ENCODE results near the gene ENTPD8.
A peak's percentile ranks its signal among the peaks of the same experiment; 100 is the strongest.

The ENTPD8 gene

GRCh38 chr9:137431416-137431931 lies 9.7 kb downstream of the ENTPD8 start:
- no peak for DNase-seq (ENCODE audit: low read depth in 2 of 2)

DNA sequence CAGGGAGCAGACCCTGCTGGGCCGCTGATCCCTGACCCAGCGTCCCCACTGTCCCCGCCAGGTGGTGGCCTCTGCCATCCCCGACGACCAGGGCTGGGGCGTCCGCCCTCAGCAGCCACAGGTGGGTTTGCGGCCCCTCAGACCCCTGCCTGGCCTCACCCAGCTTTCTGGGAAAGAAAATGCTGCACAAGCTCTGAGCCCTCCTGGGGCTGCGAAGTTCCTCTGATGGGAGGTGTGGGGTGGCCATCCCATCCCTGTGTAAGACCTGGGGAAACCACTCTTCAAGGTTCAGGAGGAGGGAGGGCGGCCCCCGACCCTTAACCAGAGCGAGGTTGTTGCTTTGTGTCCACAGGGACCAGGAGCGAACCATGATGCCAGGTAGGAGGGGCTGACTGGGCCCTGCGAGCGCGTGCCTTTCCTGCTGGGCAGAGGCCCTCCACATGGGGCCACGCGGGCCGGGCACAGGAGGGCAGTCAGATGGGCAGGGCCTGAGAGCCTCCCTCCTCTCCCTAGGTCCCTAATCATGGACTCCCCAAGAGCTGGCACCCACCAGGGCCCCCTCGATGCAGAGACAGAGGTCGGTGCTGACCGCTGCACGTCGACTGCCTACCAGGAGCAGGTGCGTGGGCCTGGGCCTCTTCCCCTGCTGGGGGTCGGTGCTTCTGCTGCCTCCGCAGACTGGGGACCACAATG lies 10.3 kb downstream of the ENTPD8 start:
- no peak for DNase-seq (ENCODE audit: low read depth in 2 of 2)

DNA sequence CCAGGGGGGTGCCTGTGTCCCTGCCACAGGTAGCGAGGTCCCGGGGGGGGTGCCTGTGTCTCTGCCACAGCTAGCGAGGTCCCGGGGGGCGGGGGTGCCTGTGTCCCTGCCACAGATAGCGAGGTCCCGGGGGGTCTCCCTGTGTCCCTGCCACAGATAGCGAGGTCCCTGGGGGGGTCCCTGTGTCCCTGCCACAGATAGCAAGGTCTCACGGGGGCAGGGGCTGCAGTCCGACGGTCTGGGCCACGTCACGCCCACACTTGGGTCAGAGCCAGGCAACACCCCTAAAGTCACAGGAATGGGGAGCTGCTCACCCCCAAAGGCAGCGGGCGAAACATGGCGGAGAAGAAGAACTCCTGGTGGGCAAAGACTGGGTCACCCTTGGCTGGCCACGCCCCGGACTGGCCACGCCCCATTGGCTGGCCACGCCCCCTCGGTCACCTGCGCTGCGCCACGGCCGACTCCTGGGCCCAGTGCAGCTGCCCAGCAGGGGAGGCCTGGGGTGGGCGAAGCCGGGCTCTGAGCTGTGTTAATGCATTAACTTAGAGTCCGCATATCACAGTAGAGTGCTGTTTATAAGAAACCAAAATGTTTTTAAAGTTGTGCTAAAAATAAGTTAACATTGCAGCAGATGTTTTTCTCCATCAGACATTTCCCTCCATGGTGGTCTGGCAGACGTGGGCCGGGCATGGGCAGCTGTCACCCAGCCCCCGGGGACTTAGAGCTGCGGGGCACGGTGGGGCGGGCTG lies 11.0 kb downstream of the ENTPD8 start:
- no peak for DNase-seq (ENCODE audit: low read depth in 2 of 2)

GRCh38 chr9:137429546-137429890 lies 11.6 kb downstream of the ENTPD8 start:
- DNase-seq (ENCODE audit: low read depth in 2 of 2), result no peak

DNA sequence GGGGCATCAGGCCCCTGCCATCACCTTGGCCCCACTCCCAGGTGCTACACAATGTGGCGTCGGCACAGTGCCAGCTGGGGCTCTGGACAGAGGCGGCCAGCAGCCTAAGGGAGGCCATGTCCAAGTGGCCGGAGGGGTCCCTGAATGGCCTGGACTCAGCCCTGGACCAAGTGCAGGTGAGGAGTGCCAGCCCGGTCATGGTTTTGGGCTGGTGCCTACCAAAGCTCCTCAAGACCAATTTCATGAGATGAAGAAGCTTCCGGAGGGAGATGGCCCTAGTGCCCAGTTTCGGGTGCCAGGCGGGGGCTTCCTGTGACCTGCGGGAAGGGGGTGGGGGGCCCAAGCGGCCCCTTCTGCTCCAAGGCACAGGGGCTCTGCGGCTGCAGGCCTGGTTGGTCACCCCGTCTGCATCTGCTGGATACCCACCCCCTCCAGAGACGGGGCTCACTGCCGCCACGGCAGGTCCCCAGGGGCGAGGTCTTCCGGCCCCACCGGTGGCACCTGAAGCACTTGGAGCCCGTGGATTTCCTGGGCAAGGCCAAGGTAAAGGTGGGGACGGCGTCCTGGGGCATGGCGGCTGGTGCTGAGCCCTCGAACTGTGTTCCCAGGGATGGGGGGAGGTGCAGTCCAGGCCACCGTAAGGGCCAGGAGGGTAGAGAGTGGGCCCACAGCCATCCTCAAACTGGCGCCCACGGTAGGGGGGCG lies 12.2 kb downstream of the ENTPD8 start:
- DNase-seq (ENCODE audit: low read depth in 2 of 2), result no peak

DNA sequence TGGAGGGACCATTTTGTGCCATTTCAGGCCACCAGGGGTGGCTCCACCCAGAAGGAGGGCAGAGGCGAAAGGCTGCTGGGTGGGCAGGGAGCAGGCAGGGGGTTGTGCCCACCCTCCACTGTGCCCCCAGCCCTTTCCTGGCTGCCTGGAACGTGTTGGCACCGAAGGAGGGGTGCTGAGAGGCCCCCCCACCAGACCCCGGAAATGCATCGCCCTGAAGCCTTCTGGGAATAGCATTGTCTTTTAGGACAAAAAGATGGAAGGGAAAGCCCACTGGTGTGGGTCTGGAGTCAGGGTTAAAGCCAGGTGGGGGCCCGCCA lies 12.9 kb downstream of the ENTPD8 start:
- DNase-seq (ENCODE audit: low read depth in 2 of 2), result no peak

GRCh38 chr9:137427454-137428310 lies 13.5 kb downstream of the ENTPD8 start:
- DNase-seq (ENCODE audit: low read depth in 2 of 2), result no peak

- no peak for DNase-seq (ENCODE audit: low read depth in 2 of 2)
Measured at GRCh38 chr9:137426018-137426681, 15.0 kb downstream of the ENTPD8 start.

DNA sequence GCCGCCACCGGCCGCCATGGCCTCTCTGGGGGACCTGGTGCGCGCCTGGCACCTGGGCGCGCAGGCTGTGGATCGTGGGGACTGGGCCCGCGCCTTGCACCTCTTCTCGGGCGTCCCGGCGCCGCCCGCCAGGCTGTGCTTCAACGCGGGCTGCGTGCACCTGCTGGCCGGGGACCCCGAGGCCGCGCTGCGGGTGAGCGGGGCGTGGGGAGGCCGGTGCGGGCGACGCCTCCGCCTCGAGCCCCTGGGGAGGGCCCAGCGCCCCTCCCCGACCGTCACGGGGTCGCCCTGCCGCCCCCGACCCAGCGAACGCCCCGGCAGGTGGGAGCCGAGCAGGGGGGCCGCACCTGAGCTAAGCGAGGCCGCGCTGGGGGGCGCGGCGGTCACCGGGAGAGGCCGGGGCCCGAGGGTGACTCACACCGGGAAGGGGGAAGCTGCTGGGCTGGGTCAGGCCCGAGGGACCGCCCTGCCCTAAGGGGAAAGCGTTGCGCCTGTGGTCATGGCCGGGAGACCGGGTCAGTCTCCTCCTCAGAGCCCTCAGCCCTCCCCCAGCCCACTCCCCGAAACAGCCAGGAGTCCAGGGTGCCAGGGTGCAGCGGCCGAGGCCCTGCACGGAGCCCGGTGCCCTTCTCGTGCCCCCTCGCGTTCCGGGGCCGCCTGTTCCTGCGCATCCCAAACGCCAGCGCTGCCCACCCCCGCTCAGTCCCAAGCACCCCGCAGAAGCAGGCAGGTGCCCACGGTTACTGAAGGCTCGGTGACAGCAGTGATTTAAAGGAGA lies 17.5 kb downstream of the ENTPD8 start:
- no peak for DNase-seq (ENCODE audit: low read depth in 2 of 2)

- peak; percentile 90 to 92 for DNase-seq (ENCODE audit: low read depth in 2 of 2)
Measured at GRCh38 chr9:137422604-137423513, 18.3 kb downstream of the ENTPD8 start, which contains the start of the genes EXD3 and NOXA1. TSS of gene EXD3 (minus strand) at chr9:137423162. CDS start at chr9:137395357, 27,805 bp downstream. TSS of gene NOXA1 (plus strand) at chr9:137423393. CDS start at chr9:137423530, 137 bp downstream.

DNA sequence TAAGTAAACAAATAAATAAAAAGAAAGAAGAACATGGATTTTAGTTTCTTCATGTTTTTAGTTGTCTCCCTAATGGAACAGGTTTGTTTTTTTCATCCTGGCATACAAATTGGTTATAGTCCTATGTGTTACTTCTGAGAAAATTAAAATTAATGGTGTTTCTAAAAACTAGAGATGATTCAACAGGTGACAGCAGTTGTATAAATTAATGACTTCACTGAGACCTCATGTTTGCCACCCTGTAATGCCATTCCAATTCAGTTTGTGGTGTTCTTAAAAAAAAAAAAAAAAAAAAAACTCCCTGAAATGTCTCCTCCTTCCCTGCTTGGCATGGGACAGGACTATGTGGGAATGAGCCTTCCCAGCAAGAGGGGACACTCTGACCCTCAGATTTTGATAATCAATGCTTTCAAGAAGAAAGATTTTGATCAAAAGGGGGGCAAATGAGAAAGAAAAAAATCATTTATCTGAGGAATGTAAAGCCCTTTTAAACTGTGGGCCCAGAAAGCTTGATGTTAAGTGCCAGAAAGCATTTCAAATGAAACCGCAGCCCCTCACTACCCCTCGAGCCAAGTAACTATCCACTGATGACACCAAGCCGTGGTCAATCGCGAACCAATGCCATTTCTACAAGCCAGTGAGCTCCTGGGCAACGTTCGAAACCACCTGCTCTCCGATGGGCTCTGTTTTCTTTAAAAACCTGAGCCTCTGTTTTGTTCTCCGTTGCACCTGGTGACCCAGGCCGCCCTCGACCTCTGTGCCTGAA lies 19.1 kb downstream of the ENTPD8 start:
- no peak for DNase-seq (ENCODE audit: low read depth in 2 of 2)

DNA sequence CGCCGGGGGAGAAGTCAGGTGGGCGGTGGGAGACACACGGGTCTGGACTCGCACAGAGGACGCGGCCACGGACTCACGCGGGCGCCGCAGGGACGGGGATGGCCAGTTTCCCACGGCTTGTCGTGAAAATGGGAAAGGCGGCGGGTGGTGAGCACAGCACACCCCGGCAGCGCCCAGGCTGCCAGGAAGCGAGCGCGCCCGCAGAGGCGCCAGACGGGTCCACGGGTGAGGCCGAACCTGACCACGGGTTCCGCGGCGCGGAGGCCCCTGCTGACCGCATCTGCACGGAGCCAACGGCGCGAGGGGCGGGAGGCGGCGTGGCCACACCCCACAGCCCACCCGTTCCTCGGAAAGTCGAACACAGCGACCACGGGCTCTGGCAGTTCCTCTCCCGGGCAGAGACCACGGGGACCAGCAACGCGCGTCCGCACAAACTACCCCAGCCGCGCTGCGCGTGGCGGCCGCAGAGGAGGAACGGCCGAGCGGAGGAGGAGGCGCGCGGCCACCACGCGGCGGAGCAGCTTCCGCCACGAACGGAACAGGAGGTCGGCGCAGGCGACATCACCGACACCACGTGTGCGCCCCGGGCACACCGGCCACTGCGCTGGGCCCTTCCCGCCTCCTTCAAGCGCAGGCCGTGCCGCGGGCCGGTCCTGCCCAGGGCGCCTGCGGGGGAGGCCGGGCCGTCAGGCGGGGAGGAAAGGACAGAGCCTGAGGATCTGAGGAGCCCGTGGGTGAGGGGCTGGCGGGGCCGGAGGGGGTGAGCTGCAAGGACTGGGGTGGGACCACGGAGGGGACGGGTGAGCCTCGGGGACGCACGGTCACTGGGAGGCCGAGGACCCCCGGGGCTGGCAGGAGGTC lies 23.8 kb downstream of the ENTPD8 start:
- no peak for DNase-seq (ENCODE audit: low read depth in 2 of 2)

DNA sequence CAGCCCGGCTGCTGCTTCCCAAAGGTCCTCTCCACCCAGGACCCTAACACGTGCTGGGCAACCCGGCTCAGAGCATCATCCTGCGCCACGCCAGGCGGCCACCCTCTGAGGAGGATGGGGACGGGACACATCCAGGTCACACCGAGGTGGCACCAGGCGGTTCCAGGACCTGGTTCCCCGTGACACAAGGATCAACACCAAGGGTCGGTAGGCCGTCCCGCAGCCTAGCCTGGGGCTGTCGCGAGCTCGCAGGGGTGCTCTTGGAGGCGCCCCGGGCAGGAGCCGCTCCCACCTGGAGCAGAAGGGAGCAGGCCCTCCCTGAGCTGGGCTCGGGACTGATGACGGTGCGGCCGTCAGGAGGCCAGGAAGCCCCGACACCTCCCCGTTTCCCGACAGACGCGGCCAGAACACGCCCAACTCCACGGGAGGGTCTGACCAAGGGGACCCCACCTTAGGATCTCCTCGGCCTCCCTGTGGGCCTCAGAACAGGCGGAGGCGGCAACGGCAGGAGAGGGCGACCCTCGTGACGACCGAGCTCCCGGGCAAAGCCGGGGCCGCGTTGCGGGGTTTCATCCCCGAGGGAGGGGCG lies 24.5 kb downstream of the ENTPD8 start:
- DNase-seq (ENCODE audit: low read depth in 2 of 2), result no peak

DNA sequence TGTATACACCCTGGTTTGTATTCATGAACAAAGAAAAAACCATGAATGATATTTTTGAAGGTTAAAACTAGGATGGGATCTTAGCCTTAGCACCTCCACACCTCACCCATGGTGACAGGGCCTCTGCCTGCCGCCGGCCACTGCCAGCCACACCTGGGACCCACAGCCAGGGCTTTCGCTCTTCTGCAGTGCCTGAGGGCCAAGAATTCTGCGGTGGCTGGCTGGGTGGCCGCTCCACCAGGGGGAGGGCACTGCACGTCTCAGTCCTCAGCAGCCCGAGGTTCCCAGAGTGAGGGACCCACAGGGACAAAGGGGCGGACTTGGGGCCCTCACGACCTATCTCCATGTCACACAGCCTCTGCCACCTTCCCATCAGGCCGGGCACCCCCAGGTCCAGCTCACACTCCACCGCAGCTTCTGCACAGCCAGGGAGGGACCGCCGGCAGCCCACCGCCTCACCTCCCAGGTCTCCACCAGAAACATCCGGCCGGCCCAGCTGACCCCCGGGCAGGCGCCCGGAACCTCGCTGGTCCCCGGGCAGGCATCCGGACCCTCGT lies 25.1 kb downstream of the ENTPD8 start:
- DNase-seq (ENCODE audit: low read depth in 2 of 2), result no peak

GRCh38 chr9:137415451-137415850 lies 25.7 kb downstream of the ENTPD8 start:
- DNase-seq (ENCODE audit: low read depth in 2 of 2), result no peak

DNA sequence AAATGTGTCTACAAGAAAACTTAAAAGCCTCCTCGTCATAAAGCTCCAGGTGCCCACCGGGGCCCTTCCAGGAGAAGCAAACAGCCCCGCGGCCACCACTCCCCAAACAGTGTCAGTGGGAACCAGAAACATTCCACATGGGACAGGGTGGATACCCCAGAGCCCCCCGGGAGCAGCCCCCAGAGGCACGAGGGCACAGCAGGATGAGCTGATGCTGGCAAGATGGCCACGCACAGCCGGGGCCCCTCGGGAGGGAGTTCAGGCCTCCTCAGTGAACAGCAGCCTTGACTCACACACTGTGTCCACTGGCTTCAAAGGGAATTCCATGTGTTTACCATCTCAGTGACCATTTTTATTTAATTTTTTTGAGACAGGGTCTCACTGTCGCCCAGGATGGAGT lies 28.7 kb downstream of the ENTPD8 start:
- DNase-seq (ENCODE audit: low read depth in 2 of 2), result no peak

Data from stimulated activated CD8-positive, alpha-beta memory T cell treated with anti-CD3 and anti-CD28 coated beads, Interleukin-7, amount 100 ng/mL, for 1 hour (primary cell).